Stimulated activated naive B cell treated with anti-CD40 and anti-IgM and Interleukin-4, amounts not matched to agents 10 μg/mL and 1 μg/mL and 100 μg/mL, for 72 hours (primary cell): ENCODE data around the gene KLF15.

ENCODE experiments used
- ATAC-seq, 2 donors: fragments of 150-1000 bp; cut with Tn5 transposase; replicated peaks; 2 replicates each; pipeline ENCODE4 v1.10.0; 2021; ENCODE audit warnings: moderate library complexity in 1 of 2
- DNase-seq: peaks from one replicate; pipeline ENCODE4 v3.0.0; 2021
- H3K27ac Mint-ChIP-seq: one replicate; pipeline ENCODE4 v1.8.0; 2022; ENCODE audit warnings: mild to moderate bottlenecking, mixed read lengths
- H3K27me3 Mint-ChIP-seq, 2 donors: one replicate each; pipeline ENCODE4 v1.8.0; 2022; ENCODE audit warnings: mixed read lengths in 2 of 2
- H3K36me3 Mint-ChIP-seq, 2 donors: one replicate each; pipeline ENCODE4 v1.8.0; 2022; ENCODE audit warnings: mixed read lengths in 2 of 2, mild to moderate bottlenecking in 1 of 2
- H3K4me1 Mint-ChIP-seq, 2 donors: one replicate each; pipeline ENCODE4 v1.8.0; 2022; ENCODE audit warnings: mixed read lengths in 2 of 2, mild to moderate bottlenecking in 1 of 2
- H3K4me3 Mint-ChIP-seq, 2 donors: one replicate each; pipeline ENCODE4 v1.8.0; 2022; ENCODE audit warnings: mild to moderate bottlenecking in 2 of 2, mixed read lengths in 2 of 2, moderate library complexity in 1 of 2
- H3K9me3 Mint-ChIP-seq, 2 donors: one replicate each; pipeline ENCODE4 v1.8.0; 2022; ENCODE audit warnings: mixed read lengths in 2 of 2, mild to moderate bottlenecking in 1 of 2

The KLF15 gene

GRCh38 chr3:126373682-126374601, 16.7 kb upstream of the KLF15 start:
- Mint-ChIP-seq H3K9me3 (no peaks in the 10 kb centered on the region), H3K27ac (no peak overlapping the region), H3K4me3 (no peak overlapping the region), H3K4me1 (no peaks in the 10 kb centered on the region), H3K36me3 (no peaks in the 10 kb centered on the region), H3K27me3 (peaks cover 10 to 11% of the 10 kb centered on the region in 2 donors)
- ATAC-seq (no peak), DNase-seq (no peak)

GRCh38 chr3:126373146-126373613, 16.0 kb upstream of the KLF15 start:
- H3K4me1 Mint-ChIP-seq: no peaks in the 10 kb centered on the region
- no peaks in the 10 kb centered on the region for H3K9me3 Mint-ChIP-seq
- H3K27me3 Mint-ChIP-seq: peaks cover 4 to 6% of the 10 kb centered on the region in 2 donors
- H3K4me3 Mint-ChIP-seq: no peak overlapping the region
- no peak for DNase-seq
- H3K36me3 Mint-ChIP-seq: no peaks in the 10 kb centered on the region
- H3K27ac Mint-ChIP-seq: no peak overlapping the region
- no peak for ATAC-seq

- H3K4me3 Mint-ChIP-seq: no peak overlapping the region
- no peaks in the 10 kb centered on the region for H3K9me3 Mint-ChIP-seq
- H3K36me3 Mint-ChIP-seq: no peaks in the 10 kb centered on the region
- DNase-seq: no peak
- H3K27ac Mint-ChIP-seq: no peak overlapping the region
- no peak for ATAC-seq
- peaks cover 3 to 5% of the 10 kb centered on the region in 2 donors for H3K27me3 Mint-ChIP-seq
- H3K4me1 Mint-ChIP-seq: no peaks in the 10 kb centered on the region
Observed at GRCh38 chr3:126372413-126373145, 15.4 kb upstream of the KLF15 start.

- ATAC-seq (no peak), DNase-seq (no peak)
- peaks cover 0 to 16% of the 10 kb centered on the region in 2 donors for H3K27me3 Mint-ChIP-seq
- H3K4me1 Mint-ChIP-seq: no peaks in the 10 kb centered on the region
- no peaks in the 10 kb centered on the region for H3K9me3 Mint-ChIP-seq
- no peaks in the 10 kb centered on the region for H3K36me3 Mint-ChIP-seq
- no peak overlapping the region for H3K4me3 Mint-ChIP-seq
- no peak overlapping the region for H3K27ac Mint-ChIP-seq
Observed at GRCh38 chr3:126371096-126371705, 14.0 kb upstream of the KLF15 start.

GRCh38 chr3:126370606-126371005, 13.4 kb upstream of the KLF15 start:
- Mint-ChIP-seq H3K27me3 (peaks cover 0 to 18% of the 10 kb centered on the region in 2 donors), H3K27ac (no peak overlapping the region), H3K4me1 (no peaks in the 10 kb centered on the region), H3K36me3 (no peaks in the 10 kb centered on the region), H3K4me3 (no peak overlapping the region), H3K9me3 (no peaks in the 10 kb centered on the region)
- no peak for ATAC-seq
- no peak for DNase-seq

- DNase-seq: no peak
- ATAC-seq: no peak
- H3K36me3 Mint-ChIP-seq: no peaks in the 10 kb centered on the region
- H3K4me1 Mint-ChIP-seq: no peaks in the 10 kb centered on the region
- no peaks in the 10 kb centered on the region for H3K9me3 Mint-ChIP-seq
- no peak overlapping the region for H3K4me3 Mint-ChIP-seq
- H3K27ac Mint-ChIP-seq: no peak overlapping the region
- H3K27me3 Mint-ChIP-seq: peaks cover 0 to 18% of the 10 kb centered on the region in 2 donors
Observed at GRCh38 chr3:126370055-126370454, 12.8 kb upstream of the KLF15 start.

- no peak for ATAC-seq
- H3K27me3 Mint-ChIP-seq: peaks cover 4 to 24% of the 10 kb centered on the region in 2 donors
- H3K4me3 Mint-ChIP-seq: no peak overlapping the region
- no peak for DNase-seq
- H3K27ac Mint-ChIP-seq: no peak overlapping the region
- no peaks in the 10 kb centered on the region for H3K4me1 Mint-ChIP-seq
- H3K36me3 Mint-ChIP-seq: no peaks in the 10 kb centered on the region
- H3K9me3 Mint-ChIP-seq: no peaks in the 10 kb centered on the region
Observed at GRCh38 chr3:126369490-126369889, 12.3 kb upstream of the KLF15 start.

- DNase-seq: no peak
- H3K27me3 Mint-ChIP-seq: peaks cover 13 to 38% of the 10 kb centered on the region in 2 donors
- H3K36me3 Mint-ChIP-seq: no peaks in the 10 kb centered on the region
- H3K4me3 Mint-ChIP-seq: no peak overlapping the region
- no peak overlapping the region for H3K27ac Mint-ChIP-seq
- no peaks in the 10 kb centered on the region for H3K9me3 Mint-ChIP-seq
- H3K4me1 Mint-ChIP-seq: peaks cover 0 to 2% of the 10 kb centered on the region in 2 donors
- ATAC-seq: no peak
Observed at GRCh38 chr3:126367316-126367805, 10.2 kb upstream of the KLF15 start.

- DNase-seq (no peak), ATAC-seq (no peak)
- peaks cover 23 to 56% of the 10 kb centered on the region in 2 donors for H3K27me3 Mint-ChIP-seq
- peaks cover 0 to 2% of the 10 kb centered on the region in 2 donors for H3K4me1 Mint-ChIP-seq
- H3K27ac Mint-ChIP-seq: no peak overlapping the region
- H3K36me3 Mint-ChIP-seq: no peaks in the 10 kb centered on the region
- H3K9me3 Mint-ChIP-seq: no peaks in the 10 kb centered on the region
- no peak overlapping the region for H3K4me3 Mint-ChIP-seq
Observed at GRCh38 chr3:126365351-126366277, 8.4 kb upstream of the KLF15 start.

GRCh38 chr3:126364731-126365301, 7.6 kb upstream of the KLF15 start:
- Mint-ChIP-seq H3K36me3 (no peaks in the 10 kb centered on the region), H3K4me1 (peaks cover 0 to 2% of the 10 kb centered on the region in 2 donors), H3K4me3 (no peak overlapping the region), H3K27me3 (peaks cover 29 to 63% of the 10 kb centered on the region in 2 donors), H3K9me3 (no peaks in the 10 kb centered on the region), H3K27ac (no peak overlapping the region)
- ATAC-seq (no peak), DNase-seq (no peak)

- no peak for ATAC-seq
- Mint-ChIP-seq H3K27ac (no peak overlapping the region), H3K4me3 (no peak overlapping the region), H3K9me3 (no peaks in the 10 kb centered on the region), H3K4me1 (peaks cover 0 to 2% of the 10 kb centered on the region in 2 donors), H3K36me3 (no peaks in the 10 kb centered on the region), H3K27me3 (peaks cover 35 to 69% of the 10 kb centered on the region in 2 donors)
- DNase-seq: no peak
Observed at GRCh38 chr3:126364130-126364695, 7.0 kb upstream of the KLF15 start.

GRCh38 chr3:126361211-126361610, 4.0 kb upstream of the KLF15 start:
- no peaks in the 10 kb centered on the region for H3K9me3 Mint-ChIP-seq
- no peaks in the 10 kb centered on the region for H3K36me3 Mint-ChIP-seq
- DNase-seq (no peak), ATAC-seq (no peak)
- H3K27me3 Mint-ChIP-seq: peaks cover 54 to 75% of the 10 kb centered on the region in 2 donors
- H3K4me3 Mint-ChIP-seq: no peak overlapping the region
- peaks cover 5 to 14% of the 10 kb centered on the region in 2 donors for H3K4me1 Mint-ChIP-seq
- no peak overlapping the region for H3K27ac Mint-ChIP-seq

- no peak for DNase-seq
- Mint-ChIP-seq H3K27me3 (peaks cover 56 to 77% of the 10 kb centered on the region in 2 donors), H3K4me1 (peaks cover 6 to 18% of the 10 kb centered on the region in 2 donors), H3K9me3 (no peaks in the 10 kb centered on the region), H3K36me3 (no peaks in the 10 kb centered on the region), H3K4me3 (no peak overlapping the region), H3K27ac (no peak overlapping the region)
- no peak for ATAC-seq
Observed at GRCh38 chr3:126360714-126361060, 3.5 kb upstream of the KLF15 start.
